NCI-H1105 treated with DMSO at 0.1 percent for 48 hours (cell line): Measurements from ENCODE around the gene ZNF584.
"Not testable (repeated sequence)": the region's sequence is repeated elsewhere in the genome, so short reads cannot be mapped to it uniquely, and the experiment has no call there.

ENCODE experiments used
- DNase-seq: peaks from one replicate; lab custom pipeline; 2025; lab: John Stamatoyannopoulos, UW

The ZNF584 gene

GRCh38 chr19:58408152-58409009, at the start of gene ZNF584:
Gene ZNF584, plus strand, starts transcription at chr19:58408649. Its CDS starts 499 bp downstream, at chr19:58409148.
- peak; percentile 92 for DNase-seq

DNA sequence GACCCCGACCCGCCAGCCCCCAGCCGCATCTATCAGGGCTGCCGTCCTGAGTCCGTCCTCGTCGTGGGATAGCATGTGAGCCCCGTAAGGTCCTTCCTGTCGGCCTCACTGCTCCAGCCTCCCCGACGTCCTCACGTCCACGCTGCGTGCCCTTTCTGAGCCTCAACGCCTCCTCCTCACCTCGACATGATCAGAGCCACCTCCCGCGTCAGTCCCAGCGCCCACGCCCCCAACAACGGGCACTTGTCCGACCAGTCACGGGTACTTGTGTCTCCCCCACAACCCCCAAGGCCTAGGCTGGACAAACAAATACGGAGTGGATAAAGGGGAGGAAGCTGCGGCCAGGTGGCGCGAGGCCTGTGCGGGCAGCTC, 46.6 kb upstream of the ZNF584 start:
- peak; percentile 30 for DNase-seq

DNA sequence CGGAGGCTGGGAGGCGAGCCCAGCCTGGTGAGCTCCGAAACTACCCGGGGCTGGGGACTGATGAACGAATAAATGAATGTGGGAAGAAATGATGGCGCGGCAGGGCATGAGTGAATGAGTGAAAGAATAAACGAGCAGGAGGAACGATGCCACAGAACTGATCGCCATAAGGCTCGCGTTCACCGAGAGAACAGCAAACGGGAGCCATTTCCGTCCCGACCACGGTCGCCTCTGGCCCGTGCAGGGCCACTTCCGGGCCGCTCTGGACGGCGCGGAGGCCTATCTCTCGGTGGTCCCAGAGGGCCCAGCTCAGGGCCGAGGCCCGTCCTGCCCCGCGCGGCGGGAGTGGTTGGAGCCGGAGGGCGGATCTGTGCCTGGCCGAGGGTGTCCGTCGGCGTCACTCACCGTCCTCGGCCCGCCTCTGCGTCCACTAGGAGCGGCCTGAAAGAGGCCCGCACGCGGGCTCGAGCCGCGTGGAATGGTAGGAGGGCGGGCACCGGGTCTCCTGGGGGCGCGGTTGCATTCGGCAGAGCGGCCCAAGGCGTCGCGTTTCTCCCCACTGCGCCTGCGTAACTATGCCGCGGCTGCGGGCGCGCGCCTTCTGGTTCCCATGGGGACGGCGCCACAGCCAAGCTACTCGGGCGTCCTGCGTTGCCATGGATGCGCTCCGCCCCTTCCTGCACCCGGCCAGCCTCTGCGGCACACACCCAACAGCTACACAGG, 46.0 kb upstream of the ZNF584 start, which contains the start of gene ZNF497:
ZNF497 (minus strand) TSS at position 480 of the 723 bp plus-strand sequence. CDS start 5,116 bp downstream, outside the sequence.
- DNase-seq, result peak; percentile 86

DNA sequence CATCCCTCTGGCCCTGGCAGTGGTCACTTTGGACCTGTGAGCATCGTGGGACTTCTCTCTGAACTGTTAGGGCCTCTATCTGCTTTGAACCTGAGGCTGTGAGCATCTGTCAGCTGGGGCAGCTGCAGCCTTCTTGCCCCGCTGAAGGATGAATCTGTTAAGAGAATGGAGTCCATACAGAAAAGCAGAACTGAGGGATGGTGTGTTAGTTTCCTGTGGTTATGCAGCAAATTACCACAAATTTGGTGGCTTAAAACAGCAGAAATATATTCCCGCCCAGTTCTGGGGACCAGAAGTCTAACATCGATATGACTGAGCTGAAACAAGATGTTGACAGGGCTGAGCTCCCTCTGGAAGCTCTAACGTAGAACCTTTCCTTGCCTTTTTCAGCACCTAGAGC, 44.3 kb upstream of the ZNF584 start:
- no peak for DNase-seq

DNA sequence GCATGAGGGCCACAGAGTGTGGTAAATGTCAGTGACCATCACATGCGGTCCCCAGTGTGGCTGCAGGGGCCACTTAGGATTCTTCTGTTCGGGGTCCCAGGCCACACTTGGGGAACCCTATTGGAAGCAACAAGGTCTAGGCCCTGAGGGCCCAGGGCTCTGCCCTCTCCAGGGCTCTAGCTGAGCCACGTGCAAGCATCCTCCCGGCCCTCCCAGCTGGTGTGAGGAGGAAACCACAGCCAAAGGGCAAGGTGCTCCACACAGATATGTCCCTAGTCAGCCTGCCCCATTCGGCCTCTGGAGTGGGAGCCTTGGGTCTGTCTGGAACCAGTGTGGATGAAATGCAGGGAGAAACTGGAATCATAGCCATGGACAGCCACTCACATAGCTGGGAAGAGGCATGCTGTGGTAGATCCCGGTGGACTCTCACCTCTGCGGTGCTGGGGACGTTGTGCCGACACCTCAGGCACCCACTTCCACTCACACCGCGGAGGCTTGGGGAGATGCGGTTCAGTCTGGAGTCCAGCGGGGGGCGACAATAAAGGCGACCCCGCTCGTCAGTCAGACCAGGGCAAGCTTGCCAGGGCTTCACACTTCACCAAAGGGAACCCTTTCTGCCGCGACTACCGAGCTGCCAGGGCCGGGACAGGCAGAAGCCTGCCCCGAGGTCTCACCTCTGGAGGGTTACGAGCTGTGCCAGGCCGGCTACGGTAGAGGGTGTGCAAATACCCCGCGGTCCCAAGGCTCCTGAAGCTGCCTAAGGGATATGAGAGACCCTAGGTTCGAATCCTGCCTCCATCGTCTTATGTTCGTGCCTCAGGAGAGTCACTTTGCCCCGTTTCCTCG, 41.6 kb upstream of the ZNF584 start:
- DNase-seq, result no peak

DNA sequence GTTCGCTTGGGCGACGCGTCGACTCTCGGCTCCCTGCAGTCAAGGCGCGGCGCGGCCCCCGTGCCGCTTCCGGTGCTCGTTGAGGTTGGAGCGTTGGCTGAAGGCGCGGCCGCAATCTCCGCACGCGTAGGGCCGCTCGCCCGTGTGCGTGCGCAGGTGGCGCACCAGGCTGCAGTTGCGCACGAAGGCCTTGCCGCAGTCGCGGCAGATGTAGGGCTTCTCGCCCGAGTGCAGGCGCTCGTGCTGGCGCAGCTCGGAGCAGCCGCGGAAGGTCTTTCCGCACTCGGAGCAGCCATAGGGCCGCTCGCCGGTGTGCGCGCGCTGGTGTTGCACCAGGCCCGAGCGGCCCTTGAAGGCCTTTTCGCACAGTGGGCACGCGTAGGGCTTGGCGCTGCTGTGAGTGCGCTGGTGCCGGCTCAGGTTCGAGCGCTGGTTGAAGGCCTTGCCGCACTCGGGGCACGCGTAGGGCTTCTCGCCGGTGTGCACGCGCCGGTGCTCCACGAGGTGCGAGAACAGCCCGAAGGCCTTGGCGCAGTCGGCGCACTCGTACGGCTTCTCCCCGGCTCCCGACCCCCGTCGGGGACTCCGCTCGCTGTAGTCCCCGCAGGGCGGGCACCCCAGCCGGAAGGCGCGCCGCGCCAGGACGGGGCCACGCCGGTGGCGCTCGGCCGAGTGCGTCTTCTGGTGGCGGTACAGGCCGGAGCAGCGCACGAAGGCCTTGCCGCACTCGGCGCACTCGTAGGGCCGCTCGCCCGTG, 40.6 kb upstream of the ZNF584 start:
- DNase-seq, result no peak

- DNase-seq, result no peak
Measured at GRCh38 chr19:58368561-58369360, 39.7 kb upstream of the ZNF584 start.

GRCh38 chr19:58372311-58373133, 35.9 kb upstream of the ZNF584 start:
- DNase-seq, result no peak

- DNase-seq, result no peak
Measured at GRCh38 chr19:58374200-58374599, 34.2 kb upstream of the ZNF584 start.

DNA sequence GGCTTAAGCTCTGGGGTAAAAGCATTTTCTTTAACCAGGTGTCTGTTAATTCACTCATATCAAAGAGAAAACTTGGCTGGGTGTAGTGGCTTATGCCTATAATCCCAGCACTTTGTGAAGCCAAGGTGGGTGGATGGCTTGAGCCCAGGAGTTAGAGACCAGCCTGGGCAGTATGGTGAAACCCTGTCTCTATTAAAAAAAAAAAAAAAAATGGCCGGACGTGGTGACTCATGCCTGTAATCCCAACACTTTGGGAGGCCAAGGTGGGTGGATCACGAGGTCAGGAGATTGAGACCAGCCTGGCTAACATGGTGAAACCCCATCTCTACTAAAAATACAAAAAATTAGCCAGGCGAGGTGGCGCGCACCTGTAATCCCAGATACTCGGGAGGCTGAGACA, 31.7 kb upstream of the ZNF584 start:
- DNase-seq, result not testable (repeated sequence)

DNA sequence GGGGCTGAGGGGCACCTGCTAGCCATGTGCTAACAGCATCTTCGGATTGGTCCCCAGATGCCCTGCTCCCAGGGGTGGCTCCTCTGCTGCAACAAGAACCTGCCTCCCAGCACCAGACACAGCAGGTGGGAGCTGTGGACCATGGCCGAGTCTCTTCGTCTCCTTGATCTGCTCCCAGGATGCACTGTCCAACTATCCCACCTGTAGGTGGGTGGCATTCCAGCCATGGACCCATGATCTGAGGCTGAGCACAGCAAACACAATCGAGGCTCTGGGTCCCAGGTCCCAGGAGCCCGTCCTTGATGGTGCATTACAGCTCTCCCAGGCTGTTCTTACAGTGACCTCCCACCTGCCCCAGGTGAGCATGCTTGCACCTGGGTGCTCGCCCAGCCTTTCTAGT, 29.2 kb upstream of the ZNF584 start:
- DNase-seq, result no peak

- DNase-seq, result no peak
Measured at GRCh38 chr19:58380037-58380661, 28.3 kb upstream of the ZNF584 start.

GRCh38 chr19:58380662-58381459, 27.6 kb upstream of the ZNF584 start, which contains the start of gene ZNF837:
Gene ZNF837, minus strand, starts transcription at chr19:58381030. Its CDS starts 11,698 bp downstream, at chr19:58369332.
- DNase-seq, result peak; percentile 99

- no peak for DNase-seq
Measured at GRCh38 chr19:58381460-58382212, 26.8 kb upstream of the ZNF584 start.

DNA sequence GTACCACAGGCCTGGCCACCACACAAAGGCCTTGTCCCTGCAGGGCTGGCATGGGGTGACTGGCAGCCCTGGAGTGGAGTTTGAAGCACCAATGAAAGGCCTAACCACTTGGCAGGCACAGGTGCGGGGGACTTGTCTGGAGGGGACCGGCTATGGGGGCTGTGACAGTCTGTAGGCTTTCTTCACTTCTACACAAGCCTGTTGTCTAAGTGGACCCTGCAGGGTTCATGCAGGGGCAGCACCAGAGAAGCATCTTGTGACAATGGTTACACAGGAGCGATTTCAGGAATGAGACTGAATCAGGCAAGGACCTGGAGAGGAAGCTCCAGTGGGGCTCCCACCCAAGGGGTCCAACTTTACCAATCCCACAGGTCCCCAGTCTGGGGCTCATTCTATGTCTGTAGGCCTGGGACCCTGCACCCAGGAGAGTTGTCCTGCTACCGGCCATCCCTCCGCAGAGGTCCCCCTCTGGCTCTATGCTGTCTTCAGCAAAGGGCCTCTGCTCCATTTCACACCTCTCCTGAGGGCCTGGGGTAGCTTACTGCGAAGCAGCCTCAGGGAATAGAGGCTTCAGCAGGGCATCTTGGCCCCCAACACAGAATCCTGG, 25.3 kb upstream of the ZNF584 start:
- no peak for DNase-seq

DNA sequence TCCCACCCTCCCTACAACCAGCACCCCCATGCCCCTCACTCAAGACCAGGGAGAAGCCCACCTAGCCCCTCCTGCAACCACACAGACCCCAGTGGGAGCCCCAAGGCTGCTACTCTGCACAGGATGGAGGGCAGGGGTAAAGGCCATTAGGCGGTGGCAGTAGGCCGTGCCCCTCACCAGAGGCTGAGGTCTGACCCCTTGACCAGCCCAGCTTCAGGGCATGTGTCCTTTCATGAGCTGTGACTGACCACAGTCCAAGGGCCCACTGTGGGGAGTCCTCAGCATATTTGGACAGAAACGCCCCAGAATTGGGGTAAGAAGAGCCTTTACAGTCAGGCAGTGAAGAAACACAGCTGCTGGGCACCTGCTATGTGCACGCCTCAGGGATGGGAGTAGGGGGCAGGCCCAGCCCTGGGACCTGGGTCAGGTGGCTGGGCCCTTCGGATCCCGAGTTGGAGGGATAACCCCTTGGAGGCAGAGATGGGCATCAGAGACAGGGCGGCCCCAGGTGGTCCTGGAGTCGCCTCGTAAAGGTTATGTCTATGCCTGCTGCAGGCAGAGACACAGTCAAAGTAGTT, 23.0 kb upstream of the ZNF584 start:
- DNase-seq, result no peak
